IMR-90 (cell line): ENCODE results near the gene MTUS2. TPM values are rescaled to one million over a fixed set of nuclear protein-coding genes. Genes with fewer than 3 reads are reported as not detected.

Experiments used
- ATAC-seq: fragments of 200-7000 bp; cut with Tn5 transposase; 2 replicates; pipeline ENCODE4 v1.9.1; 2020; ENCODE audit warnings: low read depth, mild to moderate bottlenecking, moderate library complexity
- BruUV-seq: library from RNA; stranded (reverse); fragments of 400-500 nt; replicated peaks from 2 replicates; lab custom pipeline; 2021; lab: Mats Ljungman, UMichigan
- CTCF ChIA-PET: fragments of 300-600 bp; formaldehyde crosslinking; extraction: SDS; loops from one replicate; lab custom pipeline; 2021; ENCODE audit warnings: antibody characterized with exemption; lab: Yijun Ruan, JAX
- POLR2A ChIA-PET: fragments of 300-600 bp; sonication (Branson Sonifier 250); formaldehyde crosslinking; loops from one replicate; lab custom pipeline; 2022; ENCODE audit warnings: antibody characterized with exemption; ENCODE audit not compliant: unreplicated experiment; lab: Charles Lee
- DNase-seq: peaks from one replicate; pipeline ENCODE4 v3.0.0; 2013
- H2AFZ ChIP-seq: replicated peaks from 2 replicates; pipeline ENCODE3; 2013; ENCODE audit warnings: low read length, mild to moderate bottlenecking; ENCODE audit not compliant: poor library complexity
- H2AK5ac ChIP-seq: 2 replicates; pipeline ENCODE4 v1.6.1; 2013; ENCODE audit warnings: low read depth, low read length, inconsistent platforms
- H2AK9ac ChIP-seq: replicated peaks from 2 replicates; pipeline ENCODE3; 2013; ENCODE audit warnings: mild to moderate bottlenecking, low read depth, low read length, moderate library complexity; ENCODE audit not compliant: poor library complexity
- H2BK120ac ChIP-seq: 2 replicates; pipeline ENCODE4 v1.6.1; 2013; ENCODE audit warnings: low read depth, low read length, inconsistent platforms
- H2BK15ac ChIP-seq: 3 replicates; pipeline ENCODE4 v1.6.1; 2013; ENCODE audit warnings: low read depth, low read length, inconsistent platforms
- H2BK20ac ChIP-seq: 2 replicates; pipeline ENCODE4 v1.6.1; 2013; ENCODE audit warnings: low read depth, mild to moderate bottlenecking, inconsistent platforms, low read length, moderate library complexity
- H2BK5ac ChIP-seq: 2 replicates; pipeline ENCODE4 v1.6.1; 2013; ENCODE audit warnings: mild to moderate bottlenecking, low read depth, low read length, inconsistent platforms; ENCODE audit not compliant: poor library complexity, severe bottlenecking
- H3K14ac ChIP-seq: replicated peaks from 2 replicates; pipeline ENCODE4 v1.6.1; 2013; ENCODE audit warnings: low read depth, low read length, inconsistent platforms
- H3K18ac ChIP-seq: 2 replicates; pipeline ENCODE4 v1.6.1; 2013; ENCODE audit warnings: low read depth, low read length, control low read depth
- H3K23ac ChIP-seq: 2 replicates; pipeline ENCODE4 v1.6.1; 2013; ENCODE audit warnings: low read depth, low read length, inconsistent platforms
- H3K27ac ChIP-seq: 2 replicates; pipeline ENCODE4 v1.5.1; 2013; ENCODE audit warnings: mild to moderate bottlenecking, control low read depth, low read length; ENCODE audit not compliant: insufficient read depth
- H3K27me3 ChIP-seq: 2 replicates; pipeline ENCODE4 v1.6.1; 2013; ENCODE audit warnings: low read length; ENCODE audit not compliant: control insufficient read depth, insufficient read depth
- H3K36me3 ChIP-seq: 2 replicates; pipeline ENCODE4 v1.6.1; 2013; ENCODE audit warnings: low read length, mixed read lengths; ENCODE audit not compliant: control insufficient read depth, insufficient read depth
- H3K4ac ChIP-seq: 2 replicates; pipeline ENCODE4 v1.6.1; 2013; ENCODE audit warnings: low read depth, low read length, inconsistent platforms
- H3K4me1 ChIP-seq: 2 replicates; pipeline ENCODE4 v1.6.1; 2013; ENCODE audit warnings: low read length, mixed read lengths; ENCODE audit not compliant: control insufficient read depth, insufficient read depth
- H3K4me2 ChIP-seq: 2 replicates; pipeline ENCODE4 v1.6.1; 2013; ENCODE audit warnings: low read depth, mild to moderate bottlenecking, control low read depth, low read length, moderate library complexity
- H3K4me3 ChIP-seq: 2 replicates; pipeline ENCODE4 v1.5.1; 2013; ENCODE audit warnings: low read depth, mild to moderate bottlenecking, control low read depth, low read length, moderate library complexity; ENCODE audit not compliant: insufficient read depth
- H3K56ac ChIP-seq: 2 replicates; pipeline ENCODE4 v1.6.1; 2013; ENCODE audit warnings: low read length, inconsistent platforms; ENCODE audit not compliant: insufficient read depth; ENCODE audit errors: extremely low read depth
- H3K79me1 ChIP-seq, 2 experiments: 2 replicates each; pipeline ENCODE4 v1.6.1; 2013; ENCODE audit warnings: low read length in 2 of 2, inconsistent platforms in 1 of 2, low read depth in 1 of 2
- H3K9ac ChIP-seq: 2 replicates; pipeline ENCODE4 v1.6.1; 2013; ENCODE audit warnings: low read depth, low read length, control low read depth
- H3K9me1 ChIP-seq: 2 replicates; pipeline ENCODE4 v1.6.1; 2013; ENCODE audit warnings: low read length, inconsistent platforms; ENCODE audit not compliant: insufficient read depth
- H3K9me3 ChIP-seq: 2 replicates; pipeline ENCODE4 v1.6.1; 2013; ENCODE audit warnings: low read length; ENCODE audit not compliant: control insufficient read depth, insufficient read depth
- H4K20me1 ChIP-seq: 2 replicates; pipeline ENCODE4 v1.6.1; 2013; ENCODE audit warnings: low read length, inconsistent platforms; ENCODE audit not compliant: insufficient read depth
- H4K5ac ChIP-seq: 2 replicates; pipeline ENCODE4 v1.6.1; 2013; ENCODE audit warnings: mild to moderate bottlenecking, low read depth, low read length, control low read depth
- H4K8ac ChIP-seq, 2 experiments: 2 replicates each; pipeline ENCODE4 v1.6.1; 2013; ENCODE audit warnings: low read depth in 2 of 2, low read length in 2 of 2, control low read depth in 1 of 2, inconsistent platforms in 1 of 2
- H4K91ac ChIP-seq: 2 replicates; pipeline ENCODE4 v1.6.1; 2013; ENCODE audit warnings: low read depth, low read length, inconsistent platforms; ENCODE audit not compliant: insufficient read depth
- BHLHE40 ChIP-seq: fragments of 150-350 bp; IDR thresholded peaks from 2 replicates; pipeline ENCODE4 v1.6.1; 2016; ENCODE audit warnings: mild to moderate bottlenecking, low read depth, low read length
- CEBPB ChIP-seq: IDR thresholded peaks from 2 replicates; pipeline ENCODE4 v1.6.1; 2012; ENCODE audit warnings: low read depth, low read length, improper control_type of control experiment
- CHD1 ChIP-seq: IDR thresholded peaks from 2 replicates; pipeline ENCODE4 v1.6.1; 2012; ENCODE audit warnings: low read depth, low read length, improper control_type of control experiment
- CTCF ChIP-seq: conservative IDR thresholded peaks from 2 replicates; pipeline ENCODE4 v1.5.1; 2012; ENCODE audit warnings: mild to moderate bottlenecking, low read depth, low read length, improper control_type of control experiment
- ELK1 ChIP-seq: fragments of 150-350 bp; IDR thresholded peaks from 2 replicates; pipeline ENCODE4 v1.6.1; 2016; ENCODE audit warnings: low read depth, mild to moderate bottlenecking, low read length, moderate library complexity, borderline replicate concordance
- FOS ChIP-seq: fragments of 150-350 bp; IDR thresholded peaks from 2 replicates; pipeline ENCODE4 v1.6.1; 2016; ENCODE audit warnings: low read depth, low read length
- MAFK ChIP-seq: IDR thresholded peaks from 2 replicates; pipeline ENCODE4 v1.6.1; 2012; ENCODE audit warnings: low read depth, low read length, improper control_type of control experiment
- MAZ ChIP-seq: IDR thresholded peaks from 2 replicates; pipeline ENCODE4 v1.6.1; 2012; ENCODE audit warnings: low read depth, mild to moderate bottlenecking, low read length, improper control_type of control experiment, moderate library complexity, borderline replicate concordance
- MXI1 ChIP-seq: IDR thresholded peaks from 2 replicates; pipeline ENCODE4 v1.6.1; 2012; ENCODE audit warnings: low read depth, mild to moderate bottlenecking, low read length, moderate library complexity, borderline replicate concordance
- NFE2L2 ChIP-seq: fragments of 150-350 bp; IDR thresholded peaks from 2 replicates; pipeline ENCODE4 v1.6.1; 2016; ENCODE audit warnings: low read depth, mild to moderate bottlenecking, low read length
- RCOR1 ChIP-seq: IDR thresholded peaks from 2 replicates; pipeline ENCODE4 v1.6.1; 2012; ENCODE audit warnings: mild to moderate bottlenecking, low read length, improper control_type of control experiment; ENCODE audit not compliant: insufficient replicate concordance
- RFX5 ChIP-seq: IDR thresholded peaks from 2 replicates; pipeline ENCODE4 v1.8.0; 2012; ENCODE audit warnings: low read depth, mild to moderate bottlenecking, low read length, moderate library complexity
- SMC3 ChIP-seq: fragments of 150-350 bp; IDR thresholded peaks from 2 replicates; pipeline ENCODE4 v1.6.1; 2016; ENCODE audit warnings: low read depth, mild to moderate bottlenecking, antibody characterized with exemption, low read length, moderate library complexity
- USF2 ChIP-seq: fragments of 150-350 bp; IDR thresholded peaks from 2 replicates; pipeline ENCODE4 v1.6.1; 2017; ENCODE audit warnings: mild to moderate bottlenecking, antibody characterized with exemption, low read length, low read depth
- WGBS, 2 experiments: methylation state at CpG; one replicate each; pipeline versions ENCODE4 v1.1.5 to v1.1.7; 2013; ENCODE audit warnings: missing lambda C conversion rate in 2 of 2; ENCODE audit not compliant: insufficient read length in 1 of 2; ENCODE audit errors: extremely low coverage in 2 of 2; 5-methylcytosine and 5-hydroxymethylcytosine counted together
- dilution Hi-C: fragments of 300-500 bp; cut with HindIII; formaldehyde crosslinking; loops from one replicate; pipeline ENCODE4 v1.14.3; 2018; ENCODE audit warnings: low sequenced_read_pairs; ENCODE audit not compliant: unreplicated experiment
- in situ Hi-C: fragments of 300-500 bp; cut with MboI; formaldehyde crosslinking; loops from 3 replicates; pipeline ENCODE4 v1.14.3; 2019; ENCODE audit warnings: low sequenced_read_pairs, inconsistent platforms, mixed read lengths
- intact Hi-C: fragments of 100-400 bp; cut with micrococcal nuclease; formaldehyde crosslinking; loops from 2 replicates; pipeline ENCODE4 v1.10.0; 2022
- polyA plus RNA-seq, 3 experiments: library from polyadenylated mRNA; depleted of rRNA; stranded (reverse); fragments of >200 nt; gene quantifications; 2 replicates each; pipeline ENCODE4 v1.2.3, GENCODE V29; 2012; ENCODE audit warnings: low replicate concordance in 1 of 3
- total RNA-seq: library from RNA; depleted of rRNA; stranded (reverse); fragments of >200 nt; gene quantifications from 2 replicates; pipeline ENCODE4 v1.2.3, GENCODE V29; 2012

Gene MTUS2
- total and polyA plus RNA-seq, 2 of the 4 experiments (the other 2 are of a cell fraction), result under 0.01 to 0.02 TPM

GRCh38 chr13:29106651-29107050 is 286.5 kb downstream of the MTUS2 start:
- H3K4me2 ChIP-seq, result no peak overlapping the region
- CTCF ChIA-PET, result no interaction called here
- H3K4me1 ChIP-seq, result no peaks in the 10 kb centered on the region
- DNase-seq, result no peak
- no peaks in the 10 kb centered on the region for H3K27me3 ChIP-seq
- H3K79me1 ChIP-seq, result no peaks in the 10 kb centered on the region
- dilution Hi-C loops, result no loop called here
- H3K9me3 ChIP-seq, result peaks cover 5% of the 10 kb centered on the region
- no peak overlapping the region for H4K5ac ChIP-seq
- H2AK9ac ChIP-seq, result no peak overlapping the region
- in situ Hi-C loops, result no loop called here
- no peak overlapping the region for H4K8ac ChIP-seq
- no peak overlapping the region for H3K4ac ChIP-seq
- H2AK5ac ChIP-seq, result no peak overlapping the region
- H3K36me3 ChIP-seq, result no peaks in the 10 kb centered on the region
- H4K20me1 ChIP-seq, result no peaks in the 10 kb centered on the region
- no peak overlapping the region for H2BK120ac ChIP-seq
- no peak overlapping the region for H3K9ac ChIP-seq
- WGBS, 2 experiments, result no CpG with 5 or more reads among the region's 1 CpG
- no peak overlapping the region for H3K14ac ChIP-seq
- H3K18ac ChIP-seq, result no peak overlapping the region
- no peak overlapping the region for H3K56ac ChIP-seq
- H2BK20ac ChIP-seq, result no peak overlapping the region
- no peak overlapping the region for H3K27ac ChIP-seq
- H2BK15ac ChIP-seq, result no peak overlapping the region
- H2AFZ ChIP-seq, result no peak overlapping the region
- no peak overlapping the region for H2BK5ac ChIP-seq
- no peaks in the 10 kb centered on the region for H3K9me1 ChIP-seq
- H4K91ac ChIP-seq, result no peak overlapping the region
- POLR2A ChIA-PET, result no interaction called here
- ATAC-seq, result no peak
- BruUV-seq, result no TSS peak
- no peak overlapping the region for H3K23ac ChIP-seq
- intact Hi-C loops, result no loop called here
- TF ChIP-seq CEBPB (no peak), BHLHE40 (no peak), RFX5 (no peak), ELK1 (no peak), RCOR1 (no peak), FOS (no peak), USF2 (no peak), MAFK (no peak), NFE2L2 (no peak), CHD1 (no peak), MXI1 (no peak), CTCF (no peak), MAZ (no peak), SMC3 (no peak)
- no peak overlapping the region for H3K4me3 ChIP-seq
